Activated CD8-positive, alpha-beta memory T cell treated with anti-CD3 and anti-CD28 coated beads for 36 hours (primary cell): ENCODE data around the gene SEC62. TPM values are rescaled to one million over a fixed set of nuclear protein-coding genes. Genes with fewer than 3 reads are reported as not detected.

Experiments used
- CTCF ChIA-PET: fragments of 350-600 bp; sonication (Branson Sonifier 250); formaldehyde crosslinking; loops from one replicate; lab custom pipeline; 2021; ENCODE audit warnings: antibody characterized with exemption; lab: Charles Lee
- POLR2A ChIA-PET: fragments of 350-600 bp; sonication (Branson Sonifier 250); formaldehyde crosslinking; loops from one replicate; lab custom pipeline; 2021; ENCODE audit warnings: antibody characterized with exemption; lab: Charles Lee
- total RNA-seq, 2 experiments: library from RNA; stranded (reverse); gene quantifications; one replicate each; pipeline ENCODE4 v1.2.3, GENCODE V29; 2021

SEC62 gene
- total RNA-seq, 2 experiments from 2014 or later, result 57.3 to 61.7 TPM

GRCh38 chr3:170044271-170044670 lies 77.7 kb downstream of the SEC62 start:
- ChIA-PET CTCF (no interaction called here), POLR2A (interaction anchor here (0.6 kb wide), 1 partner anchor 232 kb away, joined by 5 read pairs; no protein-coding TSS in a partner anchor)

DNA sequence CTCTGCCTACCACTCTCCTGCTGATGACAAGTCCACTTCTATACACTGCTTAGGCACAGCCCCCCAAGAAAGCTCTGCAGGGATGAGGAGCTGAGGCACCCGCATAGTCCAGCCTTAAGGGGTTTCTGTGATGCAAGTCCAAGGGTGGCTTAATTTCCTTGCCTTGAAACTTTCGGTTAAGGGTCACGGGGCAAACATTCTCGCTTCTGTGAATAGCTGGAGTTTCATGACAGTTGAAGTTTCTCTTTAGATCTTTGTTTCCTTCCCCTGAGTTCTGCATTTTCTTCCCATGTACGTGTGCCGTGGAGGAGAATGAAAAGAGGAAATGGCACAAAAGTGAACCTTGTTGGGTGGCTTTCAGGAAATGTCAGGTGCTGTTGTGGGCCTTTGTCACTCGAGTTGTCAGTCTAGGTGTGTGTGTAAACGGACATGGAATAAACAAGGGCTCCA lies 78.2 kb downstream of the SEC62 start:
- POLR2A ChIA-PET, result no interaction called here
- CTCF ChIA-PET, result interaction anchor here (1.1 to 1.5 kb wide), 2 partner anchors 10 to 34 kb away, joined by 3 read pairs; no protein-coding TSS in a partner anchor

DNA sequence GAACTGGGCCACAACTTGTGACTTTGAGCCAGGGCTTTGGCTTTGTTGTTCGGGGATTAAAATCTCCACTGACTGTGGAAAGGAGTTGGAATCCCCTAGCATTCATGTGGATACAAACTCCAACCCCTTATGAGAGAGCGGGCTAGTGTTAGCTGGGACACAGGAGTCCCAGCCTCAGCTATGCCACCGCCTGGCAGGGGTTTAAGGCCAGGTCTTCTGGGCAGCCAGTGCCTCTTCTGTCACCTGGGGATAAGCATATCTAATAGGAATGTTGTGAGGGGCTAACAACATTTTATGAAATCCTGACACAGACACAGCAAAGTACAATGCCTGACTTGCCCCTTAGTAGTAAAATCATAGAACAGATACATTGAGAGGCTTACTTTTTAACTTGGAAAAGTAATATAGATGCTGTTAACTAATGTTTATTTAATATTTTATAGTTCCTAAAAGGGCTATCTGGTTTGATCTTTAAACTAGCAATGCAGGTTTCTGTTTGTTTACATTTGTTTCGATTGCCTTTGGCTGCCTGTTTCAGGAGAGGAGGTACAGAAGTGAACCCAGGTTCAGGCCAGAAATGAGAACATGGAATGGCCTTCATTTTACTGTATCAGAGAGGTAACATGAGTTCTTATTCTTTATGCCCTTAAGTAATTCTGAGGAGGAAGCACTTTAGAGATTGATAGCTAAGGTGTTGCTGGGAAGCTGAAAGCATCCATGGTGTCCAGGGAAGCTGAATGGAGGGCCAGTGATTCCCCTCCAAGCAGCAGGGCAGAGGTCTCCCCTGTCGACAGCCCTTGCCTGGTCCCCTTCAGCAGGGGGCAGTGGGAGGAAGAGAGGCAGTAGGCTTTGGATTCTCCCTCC lies 79.9 kb downstream of the SEC62 start:
- CTCF ChIA-PET, result interaction anchor here (1.5 kb wide), 1 partner anchor 8 kb away, joined by 3 read pairs; no protein-coding TSS in a partner anchor
- POLR2A ChIA-PET, result interaction anchor here (0.6 to 0.9 kb wide), 2 partner anchors 9 to 71 kb away, joined by 3 read pairs; no protein-coding TSS in a partner anchor

DNA sequence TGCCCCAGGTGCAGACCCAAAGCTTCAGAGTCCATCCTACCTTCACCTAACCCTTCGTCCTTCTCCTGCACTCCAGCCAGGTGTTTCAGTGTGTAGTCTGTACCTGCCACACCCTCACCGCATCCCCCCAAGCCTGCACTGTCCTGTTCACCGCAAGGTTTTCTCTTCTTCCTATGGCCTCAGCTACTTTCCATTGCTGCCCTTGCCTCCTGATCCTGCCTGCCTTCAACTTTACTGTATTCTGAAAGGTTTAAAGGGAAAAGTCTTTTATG lies 80.5 kb downstream of the SEC62 start:
- POLR2A ChIA-PET, result no interaction called here

More for the DNA sequence above, 80.5 kb downstream of the SEC62 start:
- CTCF ChIA-PET, result no interaction called here

Other genes with a start within 250 kb of the SEC62 start
- 10 to 100 TPM; 12.9 to 16.1 TPM for gene TERC, start 201.7 kb upstream of the SEC62 start, total RNA-seq
- gene ACTRT3, start 197.2 kb upstream of the SEC62 start, total RNA-seq, result 1 to 10 TPM; 2.5 to 3.0 TPM
- gene MYNN, start 193.4 kb upstream of the SEC62 start, total RNA-seq, result 10 to 100 TPM; 17.4 to 18.2 TPM
- gene LRRIQ4, start 153.9 kb upstream of the SEC62 start, total RNA-seq, result under 1 TPM; 0.17 to 0.25 TPM
- 1 to 10 TPM; 3.5 to 4.2 TPM for gene LRRC34, start 153.9 kb upstream of the SEC62 start, total RNA-seq
- not detected for gene LRRC31, start 96.9 kb upstream of the SEC62 start, total RNA-seq
- not detected for gene SAMD7, start 55.2 kb upstream of the SEC62 start, total RNA-seq
- 1 to 10 TPM; 3.7 to 4.2 TPM for gene GPR160, start 71.2 kb downstream of the SEC62 start, total RNA-seq
- gene PHC3, start 214.9 kb downstream of the SEC62 start, total RNA-seq, result 10 to 100 TPM; 44.3 to 50.6 TPM